Measurements from ENCODE around the gene CSTF1. TPM values are rescaled to one million over a fixed set of nuclear protein-coding genes. Genes with fewer than 3 reads are reported as not detected.

The CSTF1 gene
- total RNA-seq, 1 donor from 2014 or later: 55.2 TPM

DNA sequence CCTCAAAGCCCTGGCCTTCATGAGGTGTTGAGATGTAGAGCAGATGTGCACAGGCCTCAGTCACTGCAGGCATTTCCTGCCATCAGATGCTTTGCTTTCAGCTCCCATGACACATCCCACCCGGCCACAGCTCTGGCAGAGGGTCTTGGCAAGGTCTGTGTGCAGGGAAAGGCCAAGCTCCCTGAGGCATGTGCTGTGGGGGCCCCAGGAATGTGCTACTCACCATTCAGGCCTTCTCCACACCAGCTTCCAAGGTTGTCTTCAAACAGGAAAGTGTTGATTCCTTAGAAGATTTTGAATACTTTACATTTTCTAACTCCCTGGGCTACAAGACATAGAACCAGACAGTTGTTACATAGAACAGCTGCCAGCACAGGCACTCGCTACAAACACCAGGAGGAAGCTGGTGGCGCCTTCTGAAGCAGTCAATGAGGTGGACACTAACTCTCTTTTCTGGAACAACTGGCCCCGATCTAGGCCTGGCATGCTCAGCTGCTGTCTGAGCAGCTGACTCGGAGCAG is 47.4 kb downstream of the CSTF1 start:
- peak overlapping the region; percentile 64 for H3K4me3 Mint-ChIP-seq
- intact Hi-C loops (cut with micrococcal nuclease): loop anchor here (1.0 kb wide), 5 partner anchors 11 to 40 kb away; partner anchors contain the start of gene RTF2
- peaks cover 71% of the 10 kb centered on the region for H3K4me1 Mint-ChIP-seq (ENCODE audit: low read depth)
- H3K27me3 Mint-ChIP-seq (ENCODE audit: insufficient read depth): peaks cover 3% of the 10 kb centered on the region
- peaks cover 25% of the 10 kb centered on the region for H3K36me3 Mint-ChIP-seq (ENCODE audit: low read depth)
- DNase-seq (ENCODE audit: low spot score): no peak
- no peaks in the 10 kb centered on the region for H3K9me3 Mint-ChIP-seq
- H3K27ac Mint-ChIP-seq: peak overlapping the region; percentile 97

DNA sequence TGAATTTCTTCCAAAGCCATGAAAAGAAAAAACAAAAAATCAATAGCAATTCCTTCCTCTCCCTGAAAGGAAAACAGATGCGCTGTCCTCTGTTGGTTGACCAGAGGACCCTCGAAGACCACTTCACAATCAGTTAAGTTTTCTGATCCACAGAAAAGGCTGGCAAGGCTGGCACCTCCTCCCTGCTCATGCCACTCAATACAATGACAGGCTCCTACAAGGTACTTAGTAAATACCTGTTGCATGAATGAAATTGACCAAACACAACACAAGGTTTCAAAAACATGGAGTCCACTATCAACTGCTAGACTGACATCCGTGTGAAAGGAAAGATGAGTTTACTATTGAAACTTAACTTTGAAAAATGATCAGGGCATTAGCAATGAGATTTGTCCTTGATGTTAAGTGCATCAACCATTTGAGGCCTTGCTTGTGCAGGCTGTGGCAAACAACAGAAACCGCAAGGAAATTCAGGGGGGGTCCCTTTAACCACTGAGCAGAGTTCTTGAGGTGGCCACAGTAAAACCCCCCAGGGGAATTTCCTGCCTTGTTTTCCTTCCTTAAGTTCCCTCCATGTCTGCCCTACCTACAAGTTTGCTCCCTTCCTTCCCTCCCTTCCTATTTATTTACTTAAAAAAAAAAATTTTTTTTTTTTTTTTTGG is 48.0 kb downstream of the CSTF1 start:
- peak; percentile 66 for DNase-seq (ENCODE audit: low spot score)
- Mint-ChIP-seq H3K36me3 (ENCODE audit: low read depth) (peaks cover 23% of the 10 kb centered on the region), H3K9me3 (no peaks in the 10 kb centered on the region), H3K4me1 (ENCODE audit: low read depth) (peaks cover 68% of the 10 kb centered on the region), H3K27ac (peak overlapping the region; percentile 97), H3K27me3 (ENCODE audit: insufficient read depth) (peaks cover 3% of the 10 kb centered on the region), H3K4me3 (peak overlapping the region; percentile 64)
- intact Hi-C loops (cut with micrococcal nuclease): loop anchor here (1.0 kb wide), 5 partner anchors 11 to 40 kb away; partner anchors contain the start of gene RTF2

DNA sequence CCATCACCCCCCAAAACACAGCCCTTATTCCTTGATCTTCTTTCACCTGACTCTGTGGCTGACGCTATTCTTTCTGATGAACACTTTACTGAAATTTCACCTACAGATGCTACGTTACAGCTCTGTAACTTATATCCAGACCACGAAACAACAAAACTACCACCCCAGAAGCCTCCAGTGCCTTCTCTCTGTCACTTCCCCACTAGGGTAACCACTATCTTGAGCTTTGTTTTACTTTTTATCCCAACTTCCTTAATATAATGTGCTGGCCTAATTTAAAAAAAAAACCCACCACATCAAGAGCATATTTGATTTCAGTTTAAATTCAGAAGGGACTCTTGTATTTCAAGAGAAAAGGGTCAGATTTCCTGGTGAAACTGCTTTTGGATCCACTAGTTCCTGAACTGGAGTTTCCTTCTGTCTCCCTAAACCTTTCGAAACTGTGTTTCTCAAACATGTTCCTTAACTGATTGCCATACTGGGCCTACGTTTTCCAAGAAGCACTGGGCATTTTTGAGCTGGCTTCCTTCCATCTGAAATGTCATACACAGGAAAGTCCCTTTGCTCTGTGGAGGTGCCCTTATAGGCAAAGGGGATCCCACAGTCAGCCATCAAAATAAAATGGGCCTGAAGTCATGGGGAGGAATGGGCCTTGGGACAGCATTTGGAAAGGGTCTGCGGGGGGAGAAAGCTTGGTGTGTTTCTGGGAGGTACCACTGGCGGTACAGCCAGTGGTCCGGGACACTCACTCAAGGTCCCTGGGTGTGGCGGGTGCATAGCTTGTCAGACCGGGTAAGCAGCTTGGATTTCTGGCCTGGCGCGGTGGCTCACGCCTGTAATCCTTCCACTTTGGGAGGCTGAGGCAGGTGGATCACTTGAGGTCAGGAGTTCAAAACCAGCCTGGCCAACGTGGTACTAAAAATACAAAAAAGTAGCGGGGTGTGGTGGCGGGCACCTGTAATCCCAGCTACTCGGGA is 50.2 kb downstream of the CSTF1 start:
- peak overlapping the region; percentile 83 for H3K27ac Mint-ChIP-seq
- peaks cover 23% of the 10 kb centered on the region for H3K36me3 Mint-ChIP-seq (ENCODE audit: low read depth)
- intact Hi-C loops (cut with micrococcal nuclease): no loop called here

DNA sequence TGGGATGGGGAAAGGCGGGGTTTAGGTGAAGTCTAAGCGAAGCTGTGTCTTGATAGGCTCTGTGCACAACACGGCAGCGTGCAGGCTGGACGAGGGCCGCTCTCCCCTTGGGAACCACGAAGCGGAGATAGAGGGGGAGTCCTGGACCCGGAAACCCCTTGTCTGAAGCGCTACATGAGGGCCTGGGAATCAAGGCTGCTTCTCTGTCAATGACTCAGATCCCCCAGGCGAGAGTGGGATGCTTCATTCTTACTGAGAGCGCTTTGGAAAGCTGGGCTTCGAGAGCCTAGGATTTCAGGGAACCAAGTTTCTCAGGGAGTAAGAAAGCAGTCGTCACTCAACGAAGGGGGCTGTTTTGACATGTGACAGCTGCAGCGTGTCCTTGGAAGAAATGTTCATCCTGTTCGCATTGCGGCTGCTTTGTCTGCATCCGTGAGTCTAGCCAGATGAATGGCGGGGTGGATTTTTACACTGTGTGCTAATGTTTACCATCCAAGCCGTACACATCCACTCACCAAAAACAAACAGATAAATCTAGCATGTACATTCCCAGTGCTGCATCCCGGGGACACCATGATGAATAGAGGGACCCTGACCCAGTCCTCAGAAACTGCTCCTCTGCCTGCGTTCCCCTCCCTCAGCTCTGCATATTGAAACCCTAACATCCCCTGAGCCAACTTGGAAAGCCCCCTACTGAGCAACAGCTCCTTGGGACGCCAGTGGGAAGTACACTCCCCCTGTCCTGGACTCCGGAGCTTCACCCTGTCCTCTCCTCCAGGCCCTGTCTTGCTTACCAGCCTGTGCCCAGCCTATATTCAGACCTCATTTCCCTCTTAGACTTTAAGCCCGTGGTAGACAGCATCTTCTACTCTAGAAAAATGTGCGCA is 51.5 kb downstream of the CSTF1 start:
- Mint-ChIP-seq H3K9me3 (no peaks in the 10 kb centered on the region), H3K36me3 (ENCODE audit: low read depth) (peaks cover 24% of the 10 kb centered on the region), H3K27ac (peak overlapping the region; percentile 18), H3K4me1 (ENCODE audit: low read depth) (peaks cover 54% of the 10 kb centered on the region), H3K27me3 (ENCODE audit: insufficient read depth) (peaks cover 3% of the 10 kb centered on the region), H3K4me3 (no peak overlapping the region)
- DNase-seq (ENCODE audit: low spot score): no peak
- intact Hi-C loops (cut with micrococcal nuclease): no loop called here

More for the DNA sequence above, 50.2 kb downstream of the CSTF1 start:
- peaks cover 59% of the 10 kb centered on the region for H3K4me1 Mint-ChIP-seq (ENCODE audit: low read depth)
- no peaks in the 10 kb centered on the region for H3K9me3 Mint-ChIP-seq
- peaks cover 3% of the 10 kb centered on the region for H3K27me3 Mint-ChIP-seq (ENCODE audit: insufficient read depth)
- peak overlapping the region; percentile 40 for H3K4me3 Mint-ChIP-seq
- no peak for DNase-seq (ENCODE audit: low spot score)

DNA sequence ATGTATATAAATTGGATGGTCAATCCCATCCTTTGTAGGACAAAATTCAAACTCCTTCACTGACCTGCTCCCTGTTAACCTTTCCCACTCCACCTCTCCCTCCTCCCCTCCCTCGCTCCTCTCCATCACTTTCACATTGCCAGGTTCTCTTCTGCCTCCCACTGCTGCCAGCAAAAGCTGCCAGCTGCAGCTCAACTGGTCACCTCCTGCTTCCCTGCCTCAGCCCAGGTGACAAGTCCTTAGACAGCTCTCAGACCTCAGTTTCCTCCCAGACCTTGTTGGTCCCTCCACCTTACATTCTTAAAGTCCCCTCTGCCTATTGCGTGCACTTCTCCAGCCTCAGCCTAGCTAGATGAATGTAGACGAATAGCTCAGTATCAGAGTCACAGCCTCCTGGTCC is 52.7 kb downstream of the CSTF1 start:
- Mint-ChIP-seq H3K27ac (peak overlapping the region; percentile 41), H3K36me3 (ENCODE audit: low read depth) (peaks cover 24% of the 10 kb centered on the region), H3K27me3 (ENCODE audit: insufficient read depth) (peaks cover 3% of the 10 kb centered on the region), H3K9me3 (no peaks in the 10 kb centered on the region), H3K4me3 (no peak overlapping the region), H3K4me1 (ENCODE audit: low read depth) (peaks cover 41% of the 10 kb centered on the region)
- intact Hi-C loops (cut with micrococcal nuclease): no loop called here
- DNase-seq (ENCODE audit: low spot score): no peak

DNA sequence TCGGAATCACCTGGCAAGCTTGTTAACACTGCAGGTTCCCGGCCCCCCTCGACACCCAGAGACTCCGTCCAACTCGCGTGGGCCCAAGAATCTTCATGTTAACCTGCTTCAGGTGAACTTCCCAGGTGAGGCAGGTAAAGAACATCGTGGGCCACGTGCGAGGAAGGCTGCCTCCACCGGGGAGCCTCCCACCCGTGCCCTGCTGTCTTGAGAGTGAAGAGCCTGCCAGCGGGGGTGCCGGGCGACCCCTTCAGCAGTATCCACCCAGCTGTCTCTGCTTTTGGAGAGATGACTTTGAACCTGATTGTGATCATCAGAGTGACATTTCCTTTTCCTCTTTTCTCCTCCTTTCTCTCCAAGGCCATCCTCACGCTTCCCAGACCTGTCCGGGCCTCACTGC is 53.1 kb downstream of the CSTF1 start:
- Mint-ChIP-seq H3K9me3 (no peaks in the 10 kb centered on the region), H3K36me3 (ENCODE audit: low read depth) (peaks cover 24% of the 10 kb centered on the region), H3K27me3 (ENCODE audit: insufficient read depth) (peaks cover 3% of the 10 kb centered on the region), H3K4me3 (no peak overlapping the region), H3K27ac (no peak overlapping the region), H3K4me1 (ENCODE audit: low read depth) (peaks cover 37% of the 10 kb centered on the region)
- no peak for DNase-seq (ENCODE audit: low spot score)
- intact Hi-C loops (cut with micrococcal nuclease): no loop called here

DNA sequence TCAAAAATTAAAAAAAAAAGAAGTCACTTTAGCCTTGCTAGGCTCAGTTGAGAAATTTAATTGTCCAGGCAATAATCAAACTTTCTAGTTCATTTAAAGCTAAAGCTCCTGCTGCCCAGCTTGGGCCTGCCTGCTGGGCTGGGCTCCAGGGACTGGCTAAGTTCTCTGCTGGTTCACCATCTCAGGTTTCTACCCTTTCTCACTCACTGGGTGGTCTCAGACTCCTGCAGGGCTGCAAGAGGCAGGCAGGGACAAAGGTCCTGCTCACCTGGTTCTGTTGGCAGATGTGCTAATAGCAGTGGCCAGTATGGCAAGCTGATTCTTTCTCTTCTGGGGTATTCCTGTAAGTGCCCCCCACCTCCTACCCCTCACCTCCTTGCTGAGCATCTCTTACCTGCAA is 54.8 kb downstream of the CSTF1 start:
- H3K27ac Mint-ChIP-seq: no peak overlapping the region
- intact Hi-C loops (cut with micrococcal nuclease): no loop called here
- peaks cover 32% of the 10 kb centered on the region for H3K36me3 Mint-ChIP-seq (ENCODE audit: low read depth)

DNA sequence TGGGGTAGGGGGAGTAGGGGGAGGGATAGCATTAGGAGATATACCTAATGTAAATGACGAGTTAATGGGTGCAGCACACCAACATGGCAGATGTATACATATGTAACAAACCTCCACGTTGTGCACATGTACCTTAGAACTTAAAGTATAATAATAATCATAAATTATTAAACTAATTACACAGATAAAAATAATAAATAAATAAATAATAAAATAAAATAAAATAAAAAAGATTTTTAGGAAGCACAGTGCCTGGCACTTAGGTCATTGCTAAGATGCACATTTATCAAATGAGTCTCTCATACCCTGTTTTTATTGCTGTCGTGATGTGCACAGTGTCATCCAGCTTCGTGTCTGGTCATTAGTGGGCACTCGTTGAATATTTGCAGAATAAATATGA is 57.0 kb downstream of the CSTF1 start:
- no peak overlapping the region for H3K4me3 Mint-ChIP-seq
- H3K9me3 Mint-ChIP-seq: no peaks in the 10 kb centered on the region
- peaks cover 8% of the 10 kb centered on the region for H3K4me1 Mint-ChIP-seq (ENCODE audit: low read depth)
- no peak for DNase-seq (ENCODE audit: low spot score)
- peaks cover 21% of the 10 kb centered on the region for H3K36me3 Mint-ChIP-seq (ENCODE audit: low read depth)
- H3K27me3 Mint-ChIP-seq (ENCODE audit: insufficient read depth): no peaks in the 10 kb centered on the region
- intact Hi-C loops (cut with micrococcal nuclease): no loop called here
- H3K27ac Mint-ChIP-seq: no peak overlapping the region

More for the DNA sequence above, 54.8 kb downstream of the CSTF1 start:
- Mint-ChIP-seq H3K4me3 (no peak overlapping the region), H3K27me3 (ENCODE audit: insufficient read depth) (peaks cover 3% of the 10 kb centered on the region), H3K4me1 (ENCODE audit: low read depth) (peaks cover 26% of the 10 kb centered on the region), H3K9me3 (no peaks in the 10 kb centered on the region)
- no peak for DNase-seq (ENCODE audit: low spot score)

DNA sequence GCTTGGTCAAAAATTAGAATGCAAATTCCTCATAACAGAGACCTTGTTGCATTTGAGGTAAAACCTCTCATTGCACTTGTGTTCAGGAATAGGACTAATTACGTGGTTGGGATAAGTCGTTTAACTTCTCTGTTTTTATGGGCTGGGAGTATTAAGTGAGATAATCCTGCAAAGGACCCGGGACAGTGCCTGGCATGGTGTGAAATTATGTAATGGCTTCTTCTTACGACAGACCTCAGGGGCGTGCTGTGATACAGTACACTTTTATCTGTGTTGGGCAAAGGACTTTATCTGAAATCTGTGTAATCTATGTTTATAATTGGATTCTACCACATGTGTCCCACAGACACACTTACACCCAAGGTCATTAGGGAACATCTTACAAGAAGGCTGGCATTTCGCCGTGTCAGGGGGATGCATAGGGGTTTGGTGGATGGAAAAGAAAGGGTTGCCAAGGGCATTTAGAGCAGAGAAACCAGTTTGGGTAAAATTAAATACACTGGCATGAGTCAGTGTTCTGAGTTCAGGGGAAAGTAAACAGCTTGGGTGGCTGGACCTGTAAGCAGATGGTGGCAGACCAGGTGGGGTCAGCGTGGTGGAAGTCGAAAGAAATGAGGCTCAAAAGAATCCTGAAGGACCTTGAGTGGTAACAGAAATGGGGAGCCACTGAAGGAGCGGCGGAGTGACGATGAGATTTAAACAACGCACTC is 58.8 kb downstream of the CSTF1 start:
- Mint-ChIP-seq H3K27ac (no peak overlapping the region), H3K36me3 (ENCODE audit: low read depth) (peaks cover 22% of the 10 kb centered on the region), H3K27me3 (ENCODE audit: insufficient read depth) (no peaks in the 10 kb centered on the region), H3K4me1 (ENCODE audit: low read depth) (peaks cover 16% of the 10 kb centered on the region), H3K9me3 (no peaks in the 10 kb centered on the region), H3K4me3 (no peak overlapping the region)
- DNase-seq (ENCODE audit: low spot score): no peak
- intact Hi-C loops (cut with micrococcal nuclease): no loop called here

DNA sequence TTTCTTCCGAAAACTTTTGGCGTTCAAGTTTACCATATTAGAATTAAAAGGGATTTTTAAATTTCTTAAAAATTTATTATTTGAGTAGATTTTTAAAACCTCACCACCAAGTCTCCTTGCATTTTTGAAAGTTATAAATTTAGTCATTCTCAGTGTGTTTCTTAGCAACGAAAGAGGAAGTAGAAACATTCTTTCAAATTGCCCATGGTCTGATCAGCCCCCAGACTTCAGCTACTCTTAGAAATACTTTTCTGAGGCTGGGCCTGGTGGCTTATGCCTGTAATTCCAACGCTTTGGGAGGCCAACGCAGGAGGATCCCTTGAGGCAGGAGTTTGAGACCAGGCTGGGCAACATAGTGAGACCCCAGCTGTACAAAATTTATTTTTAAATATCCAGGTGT is 60.9 kb downstream of the CSTF1 start:
- Mint-ChIP-seq H3K27ac (no peak overlapping the region), H3K4me3 (no peak overlapping the region), H3K36me3 (ENCODE audit: low read depth) (peaks cover 22% of the 10 kb centered on the region), H3K9me3 (no peaks in the 10 kb centered on the region), H3K27me3 (ENCODE audit: insufficient read depth) (no peaks in the 10 kb centered on the region), H3K4me1 (ENCODE audit: low read depth) (peaks cover 13% of the 10 kb centered on the region)
- intact Hi-C loops (cut with micrococcal nuclease): no loop called here
- no peak for DNase-seq (ENCODE audit: low spot score)

DNA sequence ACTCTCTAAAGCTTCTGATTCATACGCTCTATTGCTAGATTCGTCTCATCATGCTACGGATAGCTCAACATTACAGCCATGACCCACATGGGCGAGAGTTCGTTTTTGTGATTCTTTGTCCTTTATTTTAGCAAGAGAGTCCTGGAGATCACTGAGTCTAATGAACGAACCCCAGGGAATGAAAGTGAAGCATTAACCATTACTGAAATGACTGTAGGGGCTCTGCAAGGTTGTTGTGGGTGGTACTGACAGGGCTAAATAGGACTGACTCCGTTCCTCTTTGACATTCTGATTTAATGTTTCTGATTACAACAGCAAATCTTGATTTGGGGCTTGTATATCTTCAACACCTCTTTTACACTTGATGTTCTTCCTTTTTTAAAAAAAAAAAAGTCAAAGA is 62.3 kb downstream of the CSTF1 start:
- no peak for DNase-seq (ENCODE audit: low spot score)
- no peak overlapping the region for H3K4me3 Mint-ChIP-seq

More for the DNA sequence above, 62.3 kb downstream of the CSTF1 start:
- H3K4me1 Mint-ChIP-seq (ENCODE audit: low read depth): peaks cover 9% of the 10 kb centered on the region
- H3K9me3 Mint-ChIP-seq: no peaks in the 10 kb centered on the region
- no peaks in the 10 kb centered on the region for H3K27me3 Mint-ChIP-seq (ENCODE audit: insufficient read depth)
- H3K36me3 Mint-ChIP-seq (ENCODE audit: low read depth): peaks cover 24% of the 10 kb centered on the region
- H3K27ac Mint-ChIP-seq: peak overlapping the region; percentile 87
- intact Hi-C loops (cut with micrococcal nuclease): no loop called here

All from activated T-helper 1 cell treated with anti-CD3 and anti-CD28 coated beads, Interleukin-12 subunit alpha, Interleukin-12 subunit beta, Interleukin-2, Interleukin-4 antibody, amounts not matched to agents 30 ng/mL and 10 ng/mL and 1 ng/mL, durations not matched to agents 14 hours and 24 hours and 36 hours (primary cell).